Measurements from ENCODE around the gene RAB28.

Gene RAB28

GRCh38 chr4:13367691-13368090, 116.4 kb downstream of the RAB28 start:
- no peak for DNase-seq

- DNase-seq: no peak
Observed at GRCh38 chr4:13367244-13367643, 116.9 kb downstream of the RAB28 start.

GRCh38 chr4:13365195-13365594, 118.9 kb downstream of the RAB28 start:
- DNase-seq: no peak

GRCh38 chr4:13364653-13365052, 119.5 kb downstream of the RAB28 start:
- no peak for DNase-seq

GRCh38 chr4:13364172-13364571, 120.0 kb downstream of the RAB28 start:
- DNase-seq: no peak

- DNase-seq: no peak
Observed at GRCh38 chr4:13359809-13360208, 124.3 kb downstream of the RAB28 start.

GRCh38 chr4:13355111-13355880, 128.8 kb downstream of the RAB28 start:
- DNase-seq: no peak

- DNase-seq: no peak
Observed at GRCh38 chr4:13349096-13349495, 135.0 kb downstream of the RAB28 start.

GRCh38 chr4:13348216-13348615, 135.9 kb downstream of the RAB28 start:
- DNase-seq: no peak

GRCh38 chr4:13347517-13348125, 136.5 kb downstream of the RAB28 start:
- DNase-seq: no peak

GRCh38 chr4:13344216-13344615, 139.9 kb downstream of the RAB28 start:
- DNase-seq: no peak

- no peak for DNase-seq
Observed at GRCh38 chr4:13340672-13341071, 143.5 kb downstream of the RAB28 start.

- DNase-seq: no peak
Observed at GRCh38 chr4:13331827-13332226, 152.3 kb downstream of the RAB28 start.

- DNase-seq: no peak
Observed at GRCh38 chr4:13329963-13330362, 154.2 kb downstream of the RAB28 start.

GRCh38 chr4:13329340-13329850, 154.7 kb downstream of the RAB28 start:
- no peak for DNase-seq

- no peak for DNase-seq
Observed at GRCh38 chr4:13328591-13328990, 155.5 kb downstream of the RAB28 start.

- no peak for DNase-seq
Observed at GRCh38 chr4:13327991-13328390, 156.1 kb downstream of the RAB28 start.

GRCh38 chr4:13325744-13326143, 158.4 kb downstream of the RAB28 start:
- no peak for DNase-seq

GRCh38 chr4:13323921-13324320, 160.2 kb downstream of the RAB28 start:
- no peak for DNase-seq

- DNase-seq: no peak
Observed at GRCh38 chr4:13322681-13323101, 161.4 kb downstream of the RAB28 start.
